MG63 (cell line): ENCODE measurements around the gene ENOSF1. TPM values are rescaled to one million over a fixed set of nuclear protein-coding genes. Genes with fewer than 3 reads are reported as not detected.
A peak's percentile ranks its signal among the peaks of the same experiment; 100 is the strongest.

ENCODE experiments used
- DNase-seq: peaks from one replicate; pipeline ENCODE4 v3.0.0-alpha.2; 2020
- H3K27me3 ChIP-seq: fragments of 250-450 bp; sonication (Bioruptor Pico); 2 replicates; pipeline ENCODE4 v1.5.1; 2020; ENCODE audit warnings: mild to moderate bottlenecking, moderate library complexity
- H3K36me3 ChIP-seq: fragments of 250-450 bp; sonication (Bioruptor Pico); 2 replicates; pipeline ENCODE4 v1.5.1; 2020; ENCODE audit warnings: mild to moderate bottlenecking, moderate library complexity
- H3K4me3 ChIP-seq: fragments of 250-450 bp; sonication (Bioruptor Pico); 2 replicates; pipeline ENCODE4 v1.5.1; 2020; ENCODE audit warnings: mild to moderate bottlenecking, moderate library complexity
- H3K9me3 ChIP-seq: fragments of 250-450 bp; sonication (Bioruptor Pico); 2 replicates; pipeline ENCODE4 v1.5.1; 2020; ENCODE audit warnings: mild to moderate bottlenecking, moderate library complexity
- total RNA-seq: library from RNA; depleted of rRNA; stranded (reverse); fragments of >200 nt; shearing (Covaris generic); gene quantifications from 2 replicates; pipeline ENCODE4 v1.2.3, GENCODE V29; 2014; ENCODE audit warnings: low replicate concordance; rRNA removed

The ENOSF1 gene
- total RNA-seq, 1 experiment from 2014 or later: 7.8 TPM

GRCh38 chr18:631560-631959 lies 80.9 kb downstream of the ENOSF1 start:
- Histone ChIP-seq H3K36me3 (no peaks in the 10 kb centered on the region), H3K4me3 (no peak overlapping the region)
- no peak for DNase-seq

GRCh38 chr18:629269-630150 lies 82.9 kb downstream of the ENOSF1 start:
- no peaks in the 10 kb centered on the region for H3K9me3 ChIP-seq
- H3K27me3 ChIP-seq: no peaks in the 10 kb centered on the region
- no peak overlapping the region for H3K4me3 ChIP-seq
- H3K36me3 ChIP-seq: no peaks in the 10 kb centered on the region
- DNase-seq: no peak

More at GRCh38 chr18:631560-631959, 80.9 kb downstream of the ENOSF1 start:
- no peaks in the 10 kb centered on the region for H3K9me3 ChIP-seq
- no peaks in the 10 kb centered on the region for H3K27me3 ChIP-seq

- H3K36me3 ChIP-seq: no peaks in the 10 kb centered on the region
- DNase-seq: no peak
- H3K9me3 ChIP-seq: no peaks in the 10 kb centered on the region
- H3K27me3 ChIP-seq: no peaks in the 10 kb centered on the region
- H3K4me3 ChIP-seq: no peak overlapping the region
Measured at GRCh38 chr18:627231-627630, 85.2 kb downstream of the ENOSF1 start.

- Histone ChIP-seq H3K4me3 (no peak overlapping the region), H3K9me3 (no peaks in the 10 kb centered on the region), H3K36me3 (no peaks in the 10 kb centered on the region), H3K27me3 (no peaks in the 10 kb centered on the region)
- DNase-seq: peak; percentile 46
Measured at GRCh38 chr18:623761-624620, 88.4 kb downstream of the ENOSF1 start.

- Histone ChIP-seq H3K27me3 (no peaks in the 10 kb centered on the region), H3K36me3 (no peaks in the 10 kb centered on the region), H3K4me3 (no peak overlapping the region), H3K9me3 (no peaks in the 10 kb centered on the region)
- DNase-seq: no peak
Measured at GRCh38 chr18:622289-622688, 90.1 kb downstream of the ENOSF1 start.

- H3K4me3 ChIP-seq: no peak overlapping the region
- no peaks in the 10 kb centered on the region for H3K9me3 ChIP-seq
- DNase-seq: peak; percentile 53
- H3K27me3 ChIP-seq: no peaks in the 10 kb centered on the region
- no peaks in the 10 kb centered on the region for H3K36me3 ChIP-seq
Measured at GRCh38 chr18:621291-622043, 91.0 kb downstream of the ENOSF1 start.

Other genes starting within 250 kb of the ENOSF1 start
- gene COLEC12, start 211.9 kb downstream of the ENOSF1 start, total RNA-seq: 27.4 and 28.2 TPM in 2 replicates
- not detected in 2 replicates for gene CETN1, start 132.2 kb downstream of the ENOSF1 start, total RNA-seq
- not detected in 2 replicates for gene CLUL1, start 115.6 kb downstream of the ENOSF1 start, total RNA-seq
- gene TYMS, start 55.0 kb downstream of the ENOSF1 start, total RNA-seq: 55.7 and 57.0 TPM in 2 replicates
- gene YES1, start 99.6 kb upstream of the ENOSF1 start, total RNA-seq: 68.5 and 95.9 TPM in 2 replicates
- gene ADCYAP1, start 192.2 kb upstream of the ENOSF1 start, total RNA-seq: 2.8 and 5.7 TPM in 2 replicates